Measurements from ENCODE around the gene SETD5.

DNA sequence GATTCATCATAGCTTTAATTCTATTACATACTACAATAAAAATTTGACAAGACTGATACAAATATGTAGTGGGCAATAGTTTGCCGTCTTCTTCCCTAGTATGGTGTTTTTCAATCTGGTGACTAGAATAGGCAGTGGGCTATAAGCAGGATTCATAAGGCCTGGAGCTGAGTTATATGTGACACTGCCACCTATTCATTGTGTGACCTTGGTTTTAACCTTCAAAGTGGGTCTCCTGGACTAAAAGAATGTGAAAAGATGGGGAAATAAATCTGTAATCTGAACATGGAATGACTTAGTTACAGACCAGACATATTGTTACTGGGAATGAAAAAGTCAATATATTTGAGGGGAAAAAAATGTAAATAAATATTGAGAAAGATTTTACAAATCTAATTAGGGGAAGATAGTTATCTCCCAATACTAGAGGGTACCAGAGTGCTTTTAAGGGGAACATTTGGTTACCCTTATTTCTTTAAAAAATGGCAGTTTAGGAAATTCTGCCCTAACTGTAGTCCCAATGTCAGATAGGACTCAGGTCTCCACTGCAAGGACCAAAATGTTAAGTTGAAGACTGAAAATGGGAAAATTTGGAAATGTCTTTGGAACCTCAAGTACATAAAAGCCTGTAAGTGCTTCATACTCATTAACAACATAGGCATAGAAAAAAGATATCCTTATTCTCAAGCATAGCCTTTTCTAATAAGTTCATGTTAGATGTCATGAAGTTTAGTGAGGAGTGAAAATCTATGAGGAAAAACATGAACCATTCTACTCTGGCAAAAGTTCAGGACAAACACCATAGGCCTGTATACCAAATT is 10.7 kb upstream of the SETD5 start:
- TF ChIP-seq, protein P1, sequence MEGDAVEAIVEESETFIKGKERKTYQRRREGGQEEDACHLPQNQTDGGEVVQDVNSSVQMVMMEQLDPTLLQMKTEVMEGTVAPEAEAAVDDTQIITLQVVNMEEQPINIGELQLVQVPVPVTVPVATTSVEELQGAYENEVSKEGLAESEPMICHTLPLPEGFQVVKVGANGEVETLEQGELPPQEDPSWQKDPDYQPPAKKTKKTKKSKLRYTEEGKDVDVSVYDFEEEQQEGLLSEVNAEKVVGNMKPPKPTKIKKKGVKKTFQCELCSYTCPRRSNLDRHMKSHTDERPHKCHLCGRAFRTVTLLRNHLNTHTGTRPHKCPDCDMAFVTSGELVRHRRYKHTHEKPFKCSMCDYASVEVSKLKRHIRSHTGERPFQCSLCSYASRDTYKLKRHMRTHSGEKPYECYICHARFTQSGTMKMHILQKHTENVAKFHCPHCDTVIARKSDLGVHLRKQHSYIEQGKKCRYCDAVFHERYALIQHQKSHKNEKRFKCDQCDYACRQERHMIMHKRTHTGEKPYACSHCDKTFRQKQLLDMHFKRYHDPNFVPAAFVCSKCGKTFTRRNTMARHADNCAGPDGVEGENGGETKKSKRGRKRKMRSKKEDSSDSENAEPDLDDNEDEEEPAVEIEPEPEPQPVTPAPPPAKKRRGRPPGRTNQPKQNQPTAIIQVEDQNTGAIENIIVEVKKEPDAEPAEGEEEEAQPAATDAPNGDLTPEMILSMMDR (IDR thresholded peaks at IDR 0.05) = no peak
- no peak for TF ChIP-seq CHD2 (IDR thresholded peaks at IDR 0.05; ENCODE audit: low read length, partially characterized antibody)
- TF ChIP-seq, protein P2, sequence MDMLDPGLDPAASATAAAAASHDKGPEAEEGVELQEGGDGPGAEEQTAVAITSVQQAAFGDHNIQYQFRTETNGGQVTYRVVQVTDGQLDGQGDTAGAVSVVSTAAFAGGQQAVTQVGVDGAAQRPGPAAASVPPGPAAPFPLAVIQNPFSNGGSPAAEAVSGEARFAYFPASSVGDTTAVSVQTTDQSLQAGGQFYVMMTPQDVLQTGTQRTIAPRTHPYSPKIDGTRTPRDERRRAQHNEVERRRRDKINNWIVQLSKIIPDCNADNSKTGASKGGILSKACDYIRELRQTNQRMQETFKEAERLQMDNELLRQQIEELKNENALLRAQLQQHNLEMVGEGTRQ (IDR thresholded peaks at IDR 0.05) = no peak
- TF ChIP-seq SMC3 (IDR thresholded peaks at IDR 0.05) = no peak
- TF ChIP-seq, protein P3, sequence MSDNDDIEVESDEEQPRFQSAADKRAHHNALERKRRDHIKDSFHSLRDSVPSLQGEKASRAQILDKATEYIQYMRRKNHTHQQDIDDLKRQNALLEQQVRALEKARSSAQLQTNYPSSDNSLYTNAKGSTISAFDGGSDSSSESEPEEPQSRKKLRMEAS (IDR thresholded peaks at IDR 0.05) = no peak
- TF ChIP-seq, protein P4, sequence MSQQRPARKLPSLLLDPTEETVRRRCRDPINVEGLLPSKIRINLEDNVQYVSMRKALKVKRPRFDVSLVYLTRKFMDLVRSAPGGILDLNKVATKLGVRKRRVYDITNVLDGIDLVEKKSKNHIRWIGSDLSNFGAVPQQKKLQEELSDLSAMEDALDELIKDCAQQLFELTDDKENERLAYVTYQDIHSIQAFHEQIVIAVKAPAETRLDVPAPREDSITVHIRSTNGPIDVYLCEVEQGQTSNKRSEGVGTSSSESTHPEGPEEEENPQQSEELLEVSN (IDR thresholded peaks at IDR 0.05; ENCODE audit: borderline replicate concordance, low read depth) = no peak
- no peak for TF ChIP-seq POLR2A (IDR thresholded peaks at IDR 0.05; ENCODE audit: low read length)
- TF ChIP-seq HDAC2 (IDR thresholded peaks at IDR 0.05) = no peak
- no peak for TF ChIP-seq CHD4 (IDR thresholded peaks at IDR 0.05; ENCODE audit: borderline replicate concordance)
- TF ChIP-seq EP300 (IDR thresholded peaks at IDR 0.05) = no peak
- TF ChIP-seq JUNB (IDR thresholded peaks at IDR 0.05) = no peak
- no peak for TF ChIP-seq SREBF2 (IDR thresholded peaks at IDR 0.05)
- TF ChIP-seq GATA3 (IDR thresholded peaks at IDR 0.05; ENCODE audit: borderline replicate concordance) = no peak
- TF ChIP-seq JUN (IDR thresholded peaks at IDR 0.05) = no peak

Data from A549 (cell line).